Measurements from ENCODE around the gene DYNLL2.
"Not testable (repeated sequence)": the region's sequence is repeated elsewhere in the genome, so short reads cannot be mapped to it uniquely, and the experiment has no call there.

The DYNLL2 gene

DNA sequence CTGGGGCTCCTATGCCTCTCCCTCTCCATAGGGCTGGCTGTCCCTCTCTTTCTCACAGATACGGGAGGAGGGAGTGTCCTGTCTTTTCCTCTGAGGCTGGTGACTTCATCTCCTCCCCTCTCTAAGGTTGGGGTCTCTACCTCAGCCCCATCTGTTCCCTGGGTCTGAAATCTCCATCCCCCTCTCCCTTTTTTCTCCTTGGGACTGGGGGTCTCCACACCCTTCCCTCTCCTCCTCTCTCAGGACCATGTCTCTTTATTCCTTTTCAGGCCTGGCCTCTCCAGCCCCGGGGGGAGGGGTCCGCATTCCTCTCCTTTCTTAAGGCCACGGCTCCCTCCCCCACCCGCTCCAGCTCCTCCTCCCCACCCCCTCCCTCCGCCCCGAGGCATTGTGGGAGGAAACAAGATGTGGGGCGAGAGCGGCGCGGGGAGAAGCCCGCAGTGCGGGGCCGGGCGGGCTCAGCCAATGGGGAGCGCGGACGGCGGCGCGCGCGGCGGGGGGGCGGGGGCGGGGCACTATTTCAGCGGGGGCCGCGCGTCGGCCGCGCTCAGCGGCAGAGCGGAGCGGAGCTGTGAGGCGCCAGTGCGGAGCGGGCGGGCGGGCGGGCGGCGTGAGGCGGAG is at the start of gene DYNLL2:
TSS of gene DYNLL2 (plus strand) at position 550 of the 621 bp plus-strand sequence. CDS start 3,672 bp downstream, outside the sequence.
- peak; percentile 95 for DNase-seq (ENCODE audit: low read depth, low spot score)

GRCh38 chr17:58039975-58040374 is 43.2 kb upstream of the DYNLL2 start:
- DNase-seq (ENCODE audit: low read depth, low spot score) = no peak

DNA sequence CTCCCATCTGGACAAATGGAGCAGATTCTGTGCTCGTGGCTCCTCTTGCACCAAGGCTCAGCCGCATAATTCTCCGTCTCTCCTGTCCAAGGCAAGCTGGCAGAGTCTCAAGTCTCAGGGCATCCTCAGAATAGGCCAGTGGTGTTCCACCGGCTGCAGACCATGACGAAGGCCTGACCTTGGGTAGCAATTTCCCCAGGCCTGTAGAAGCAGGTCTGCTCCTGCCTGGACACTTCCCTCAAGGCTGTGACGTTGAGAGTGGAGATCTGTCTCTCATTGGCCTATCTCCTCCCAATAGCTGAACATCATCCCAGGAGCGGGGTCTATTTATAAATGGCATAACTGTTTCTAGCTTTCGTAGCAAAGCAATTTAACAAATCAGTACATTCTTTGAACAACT is 42.8 kb upstream of the DYNLL2 start:
- DNase-seq (ENCODE audit: low read depth, low spot score) = no peak

DNA sequence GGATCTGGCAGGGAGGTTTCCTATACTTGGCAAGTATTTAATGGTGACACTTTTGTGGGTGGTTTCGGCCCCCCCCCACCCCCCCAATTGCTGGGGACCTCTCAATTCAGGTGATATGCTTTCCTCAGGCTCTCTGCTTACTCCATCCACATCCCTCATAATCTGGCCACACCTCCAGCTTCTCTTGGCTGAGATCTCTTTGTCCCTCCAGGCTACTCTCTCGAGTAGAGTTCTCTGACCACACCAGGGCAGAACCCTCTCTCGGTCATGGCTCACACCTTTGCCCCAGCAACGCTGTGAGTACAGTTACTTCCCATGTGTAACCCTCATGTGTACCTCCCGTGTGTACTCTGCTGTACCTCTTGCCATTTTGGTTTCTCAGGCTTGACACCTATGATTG is 42.1 kb upstream of the DYNLL2 start:
- no peak for DNase-seq (ENCODE audit: low read depth, low spot score)

- DNase-seq (ENCODE audit: low read depth, low spot score) = no peak
These were observed 39.7 kb upstream of the DYNLL2 start for GRCh38 chr17:58043221-58044181.

GRCh38 chr17:58044256-58044655 is 39.0 kb upstream of the DYNLL2 start:
- DNase-seq (ENCODE audit: low read depth, low spot score) = not testable (repeated sequence)

GRCh38 chr17:58046239-58047094 is 36.8 kb upstream of the DYNLL2 start:
- DNase-seq (ENCODE audit: low read depth, low spot score) = peak; percentile 40

DNA sequence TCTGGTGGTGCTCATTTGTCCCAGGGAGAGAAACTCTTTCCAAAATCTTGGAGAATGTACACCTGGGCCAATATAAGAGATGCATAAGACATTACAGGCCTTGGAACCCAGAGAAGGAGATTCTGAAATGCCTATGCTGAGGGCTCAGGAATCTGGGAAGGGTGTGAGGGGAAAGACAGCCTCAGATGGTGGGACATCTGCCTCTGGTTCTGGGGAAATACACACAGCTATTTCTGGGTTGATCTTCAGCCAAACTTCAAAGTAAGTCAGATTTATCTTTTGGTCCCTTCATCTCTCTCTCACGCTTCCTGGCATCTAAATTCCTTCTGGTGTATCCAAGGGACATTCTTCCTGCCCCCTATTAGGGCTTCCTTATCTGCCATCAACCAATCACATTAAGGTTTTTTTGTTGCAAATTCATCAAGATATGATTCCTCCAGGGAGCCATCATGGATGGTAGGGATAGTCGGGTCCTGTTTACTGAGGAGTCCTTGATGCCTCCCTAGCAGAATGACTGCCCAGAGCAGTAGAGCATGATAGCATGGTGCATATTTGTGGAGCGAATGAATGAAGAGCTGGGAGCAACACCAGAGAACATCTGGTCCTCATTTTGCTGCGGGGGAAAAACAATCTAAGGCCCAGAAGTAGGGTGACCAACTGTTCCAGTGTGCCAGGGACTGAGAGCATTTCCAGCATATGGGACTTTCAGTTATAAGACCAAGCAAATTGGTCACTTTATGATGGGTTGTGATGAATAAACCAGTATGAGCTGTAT is 35.7 kb upstream of the DYNLL2 start:
- DNase-seq (ENCODE audit: low read depth, low spot score) = no peak

DNA sequence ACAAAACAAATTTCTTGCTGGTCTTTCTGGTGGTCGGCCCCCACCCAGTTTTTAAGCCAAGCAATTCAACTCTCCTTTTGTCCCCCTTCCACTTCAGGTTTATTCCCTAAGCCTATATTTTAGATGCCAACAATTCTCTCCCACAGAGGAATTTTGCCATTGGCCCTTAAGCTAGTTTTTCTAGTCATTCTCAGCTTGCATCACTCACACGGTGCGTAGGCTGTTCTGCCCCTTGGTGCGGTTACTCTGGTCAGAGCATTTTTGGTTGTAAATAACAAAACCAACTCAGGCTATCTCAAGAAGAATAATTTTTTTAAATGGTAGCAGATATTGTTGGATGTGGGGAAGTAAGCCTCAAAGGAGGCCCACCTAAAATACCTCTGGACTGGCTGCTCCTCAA is 33.7 kb upstream of the DYNLL2 start:
- no peak for DNase-seq (ENCODE audit: low read depth, low spot score)

- DNase-seq (ENCODE audit: low read depth, low spot score) = no peak
These were observed 32.3 kb upstream of the DYNLL2 start for GRCh38 chr17:58050966-58051365.

DNA sequence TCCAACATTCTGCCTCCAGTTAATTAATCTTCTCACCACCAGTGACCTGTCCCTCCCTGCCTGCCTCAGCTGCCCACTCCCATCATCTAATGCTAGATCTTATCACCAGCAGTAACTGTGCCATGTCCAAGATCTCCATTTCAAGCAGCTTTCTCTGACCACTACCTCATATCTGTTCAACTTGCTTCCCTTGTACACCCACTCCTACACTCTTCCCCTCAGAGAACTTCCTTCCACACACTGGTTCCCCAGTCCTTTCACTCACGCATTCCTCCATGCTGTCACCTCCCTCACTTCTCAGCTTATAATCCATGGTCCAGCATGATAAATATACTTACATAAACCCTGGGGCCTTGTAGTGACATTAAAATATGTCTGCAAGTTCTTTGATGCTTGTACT is 31.8 kb upstream of the DYNLL2 start:
- no peak for DNase-seq (ENCODE audit: low read depth, low spot score)

GRCh38 chr17:58052407-58052806 is 30.8 kb upstream of the DYNLL2 start:
- no peak for DNase-seq (ENCODE audit: low read depth, low spot score)

DNA sequence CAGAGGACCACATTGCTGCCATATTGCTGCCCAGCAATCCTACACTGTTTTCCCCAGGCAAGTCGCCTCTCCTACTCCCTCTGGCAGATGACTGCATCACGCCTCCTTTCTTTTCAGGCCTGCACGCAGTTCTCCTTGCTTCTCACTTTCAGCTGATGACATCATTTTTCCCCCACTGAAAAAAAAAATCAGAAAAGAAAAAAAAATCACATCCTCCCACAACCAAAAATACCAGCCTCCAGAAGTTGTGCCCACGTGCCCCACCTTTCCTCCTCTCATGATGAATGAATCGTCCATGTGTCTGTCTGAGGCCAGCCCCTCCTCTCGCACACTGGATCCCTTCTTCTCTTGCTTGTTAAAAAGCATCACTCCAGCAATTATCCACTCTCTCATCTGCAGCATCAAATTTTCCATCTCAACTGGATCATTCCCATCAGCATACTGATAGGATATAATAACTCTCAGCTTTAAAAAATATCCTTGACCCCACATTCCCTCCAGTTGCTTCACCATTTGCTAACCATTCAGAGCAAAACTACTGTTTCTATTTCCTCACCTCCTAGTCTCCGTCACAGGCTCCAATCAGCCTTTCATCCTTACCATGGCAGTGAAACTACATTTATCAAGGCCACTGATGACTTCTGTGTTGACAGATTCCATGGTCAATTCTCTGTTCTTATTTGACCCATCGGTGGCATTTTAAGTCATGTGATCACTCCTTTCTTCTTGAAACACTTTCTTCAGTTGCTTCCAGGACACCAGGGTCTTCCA is 30.1 kb upstream of the DYNLL2 start:
- no peak for DNase-seq (ENCODE audit: low read depth, low spot score)

DNA sequence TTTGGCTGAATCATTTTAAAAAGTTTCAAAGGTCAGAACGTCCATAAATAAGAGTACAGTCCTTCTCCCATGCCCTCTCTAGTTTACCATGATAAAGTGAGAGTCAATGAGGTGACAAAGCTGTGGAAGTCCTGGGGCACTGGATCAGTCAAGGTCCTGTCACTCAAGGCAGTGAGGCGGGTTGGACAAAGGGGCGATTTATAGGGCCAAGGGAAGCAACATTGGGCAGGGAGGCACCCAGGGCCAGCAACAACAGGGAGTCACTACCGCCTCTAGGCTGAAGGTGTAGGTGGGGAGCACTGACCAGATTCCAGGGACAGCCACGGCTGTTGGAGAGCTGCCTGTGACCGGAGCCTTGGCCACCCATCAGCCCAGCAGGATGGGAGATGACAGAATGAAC is 28.6 kb upstream of the DYNLL2 start:
- no peak for DNase-seq (ENCODE audit: low read depth, low spot score)

DNA sequence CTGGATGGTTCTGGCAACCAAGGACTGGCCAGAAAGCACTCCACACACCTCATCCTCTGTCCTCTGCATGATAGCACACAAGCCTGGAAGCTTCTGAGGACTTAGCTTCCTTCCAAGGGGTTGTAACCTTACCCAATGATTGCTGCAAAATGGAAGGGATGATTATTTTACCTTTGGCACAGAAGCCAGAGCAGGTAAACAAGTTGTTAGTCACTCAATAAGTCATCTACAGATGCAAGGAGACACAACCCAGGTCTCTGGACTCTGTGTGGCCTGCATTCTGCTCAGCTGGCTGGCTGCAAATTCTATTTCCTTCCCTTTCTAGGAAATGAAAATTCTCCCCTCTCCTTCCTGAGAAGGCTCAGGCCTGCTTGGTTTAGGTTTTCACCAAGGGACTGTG is 26.7 kb upstream of the DYNLL2 start:
- DNase-seq (ENCODE audit: low read depth, low spot score) = no peak

DNA sequence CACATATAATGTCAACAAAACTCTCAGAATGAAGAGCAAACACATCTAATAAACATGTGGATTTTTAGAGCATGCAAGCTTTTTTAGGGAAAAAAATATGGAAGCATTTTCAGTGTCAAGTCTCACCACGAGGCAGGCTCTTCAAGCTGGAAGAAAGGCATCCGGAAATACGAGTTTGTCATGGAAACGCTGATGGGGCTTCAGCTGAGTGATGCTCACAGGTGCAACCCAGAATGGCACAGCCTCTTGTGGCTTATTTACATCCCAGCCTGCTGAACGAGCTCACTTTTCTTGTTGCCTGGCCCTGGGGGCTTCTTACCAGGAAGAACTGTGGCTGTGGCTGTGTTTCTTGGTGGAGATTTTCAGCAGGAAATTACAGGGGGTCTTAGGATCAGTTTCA is 24.1 kb upstream of the DYNLL2 start:
- DNase-seq (ENCODE audit: low read depth, low spot score) = peak; percentile 73

- no peak for DNase-seq (ENCODE audit: low read depth, low spot score)
These were observed 22.5 kb upstream of the DYNLL2 start for GRCh38 chr17:58060596-58061191.

GRCh38 chr17:58061672-58062071 is 21.5 kb upstream of the DYNLL2 start:
- DNase-seq (ENCODE audit: low read depth, low spot score) = no peak

DNA sequence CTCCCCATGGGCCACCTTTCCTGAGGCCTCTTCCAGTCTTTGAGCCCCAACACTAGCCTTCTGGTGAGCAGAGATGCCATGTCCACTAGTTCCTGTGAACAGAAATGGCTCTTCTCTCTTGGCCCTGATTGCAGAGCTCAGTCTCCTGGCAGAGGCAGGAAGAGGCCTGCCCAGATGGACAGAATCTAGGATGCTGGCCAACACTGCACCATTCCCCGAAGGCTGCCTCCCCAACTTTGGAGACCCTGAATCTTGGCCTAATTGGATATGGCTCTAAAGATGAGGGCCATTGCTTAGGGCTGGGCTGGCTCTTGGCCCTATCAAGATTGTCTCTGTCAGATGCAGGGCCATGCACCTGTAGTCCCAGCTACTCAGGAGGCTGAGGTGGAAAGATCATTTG is 18.0 kb upstream of the DYNLL2 start:
- DNase-seq (ENCODE audit: low read depth, low spot score) = no peak

- no peak for DNase-seq (ENCODE audit: low read depth, low spot score)
These were observed 16.8 kb upstream of the DYNLL2 start for GRCh38 chr17:58066401-58066800.
